K562 (cell line): ENCODE measurements around the gene ZFYVE27.

Experiments
- ARID2 ChIP-seq: fragments of 450-650 bp; IDR thresholded peaks from 2 replicates; pipeline ENCODE4 v1.6.1; 2017; ENCODE audit warnings: antibody characterized with exemption, mild to moderate bottlenecking
- CEBPG ChIP-seq, 3 experiments: fragments of 200-800 bp in 1 of 3; sonication (Bioruptor generic) in 1 of 3; sonication (generic) in 1 of 3; formaldehyde crosslinking in 1 of 3; IDR thresholded peaks in 2 of 3; conservative IDR thresholded peaks in 1 of 3; 2 replicates each; pipeline versions ENCODE4 v1.6.1 to v1.8.0; 2016 to 2022; ENCODE audit warnings: missing compliant biosample characterization in 2 of 3, missing genetic modification characterization in 2 of 3, mild to moderate bottlenecking in 1 of 3, missing genetic modification reagents in 1 of 3
- TF ChIP-seq, protein P1 (sequence below), 3 experiments: IDR thresholded peaks in 2 of 3; conservative IDR thresholded peaks in 1 of 3; 2 replicates each; pipeline ENCODE4 v1.5.1; 2011 to 2012; ENCODE audit warnings: low read length in 3 of 3, mild to moderate bottlenecking in 3 of 3, control low read depth in 2 of 3, improper control_type of control experiment in 1 of 3, inconsistent platforms in 1 of 3, low read depth in 1 of 3, mixed read lengths in 1 of 3, moderate library complexity in 1 of 3; ENCODE audit not compliant: insufficient read depth in 2 of 3

DNA sequence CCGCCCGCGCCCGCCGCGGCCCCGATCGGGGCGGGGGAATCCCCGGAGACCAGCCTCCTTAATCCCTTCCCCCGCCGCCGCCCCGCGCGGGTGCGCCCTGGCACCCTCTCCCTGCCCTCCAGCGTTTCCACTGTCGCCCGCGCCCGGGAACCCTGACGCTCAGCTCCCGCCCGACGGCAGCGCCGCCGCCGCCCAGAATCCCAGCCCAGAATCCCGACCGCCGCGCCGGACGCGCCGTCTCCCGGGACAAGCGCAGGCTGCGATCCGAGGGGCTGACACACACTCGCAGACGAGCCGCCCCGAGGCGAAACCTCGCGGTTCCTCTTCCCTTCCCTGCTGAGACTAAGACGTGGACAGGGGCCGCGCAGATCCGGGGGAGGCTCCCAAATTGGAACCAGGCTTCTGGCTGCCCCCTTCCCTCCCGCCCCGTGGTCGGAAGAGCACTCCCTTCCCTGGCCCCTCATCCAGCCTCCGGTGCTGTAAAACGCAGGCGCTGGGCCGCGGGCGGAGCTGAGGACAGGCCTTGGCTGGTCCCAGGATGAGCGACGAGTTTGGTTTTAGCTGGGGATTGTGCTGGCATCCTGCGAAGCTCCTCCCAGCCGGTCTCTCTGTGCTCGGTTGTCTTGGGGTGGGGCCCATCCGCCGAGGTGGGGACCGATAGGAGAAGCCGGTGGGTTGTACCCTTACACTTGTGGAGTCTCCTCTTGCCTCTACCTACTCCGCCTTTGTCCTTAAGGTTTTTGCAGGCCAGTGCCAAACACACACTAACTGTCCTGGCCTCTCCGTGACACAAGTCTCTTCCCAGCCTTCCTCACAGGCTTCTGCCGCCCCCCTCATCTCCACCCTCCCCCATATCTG, 22.3 kb upstream of the ZFYVE27 start:
- no peak for TF ChIP-seq ARID2
- TF ChIP-seq, protein P1, sequence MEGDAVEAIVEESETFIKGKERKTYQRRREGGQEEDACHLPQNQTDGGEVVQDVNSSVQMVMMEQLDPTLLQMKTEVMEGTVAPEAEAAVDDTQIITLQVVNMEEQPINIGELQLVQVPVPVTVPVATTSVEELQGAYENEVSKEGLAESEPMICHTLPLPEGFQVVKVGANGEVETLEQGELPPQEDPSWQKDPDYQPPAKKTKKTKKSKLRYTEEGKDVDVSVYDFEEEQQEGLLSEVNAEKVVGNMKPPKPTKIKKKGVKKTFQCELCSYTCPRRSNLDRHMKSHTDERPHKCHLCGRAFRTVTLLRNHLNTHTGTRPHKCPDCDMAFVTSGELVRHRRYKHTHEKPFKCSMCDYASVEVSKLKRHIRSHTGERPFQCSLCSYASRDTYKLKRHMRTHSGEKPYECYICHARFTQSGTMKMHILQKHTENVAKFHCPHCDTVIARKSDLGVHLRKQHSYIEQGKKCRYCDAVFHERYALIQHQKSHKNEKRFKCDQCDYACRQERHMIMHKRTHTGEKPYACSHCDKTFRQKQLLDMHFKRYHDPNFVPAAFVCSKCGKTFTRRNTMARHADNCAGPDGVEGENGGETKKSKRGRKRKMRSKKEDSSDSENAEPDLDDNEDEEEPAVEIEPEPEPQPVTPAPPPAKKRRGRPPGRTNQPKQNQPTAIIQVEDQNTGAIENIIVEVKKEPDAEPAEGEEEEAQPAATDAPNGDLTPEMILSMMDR (IDR thresholded peaks at IDR 0.05 in 2 of 3, conservative IDR thresholded peaks at IDR 0.05 in 1 of 3; ENCODE audit: insufficient read depth in 2 of 3, low read depth in 1 of 3, low read length in 3 of 3): no peak
- no peak for TF ChIP-seq CEBPG (CRISPR knock-in tag; IDR thresholded peaks at IDR 0.05)
- TF ChIP-seq CEBPG (tag; conservative IDR thresholded peaks at IDR 0.05 in 1 of 2, IDR thresholded peaks at IDR 0.05 in 1 of 2): no peak
